Measurements from ENCODE around the gene FABP7. TPM values are rescaled to one million over a fixed set of nuclear protein-coding genes. Genes with fewer than 3 reads are reported as not detected.

Gene FABP7
- total RNA-seq, 2 experiments from 2014 or later = not detected

DNA sequence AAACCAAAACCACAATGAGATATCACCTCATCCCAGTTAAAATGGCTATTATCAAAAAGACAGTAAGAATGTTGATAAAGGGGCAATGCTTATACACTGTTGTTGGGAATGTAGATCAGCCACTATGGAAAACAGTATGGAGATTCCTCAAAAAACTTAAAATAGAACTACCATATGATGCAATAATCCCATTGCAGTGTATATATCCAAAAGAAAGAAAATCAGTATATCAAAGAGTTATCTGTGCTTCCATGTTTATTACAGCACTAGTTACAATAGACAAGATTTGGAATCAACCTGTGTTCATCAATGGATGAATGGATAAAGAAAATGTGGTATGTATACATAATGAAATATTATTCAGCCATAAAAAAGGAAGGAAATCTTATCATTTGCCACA is 3.5 kb upstream of the FABP7 start:
- Mint-ChIP-seq H3K27me3 (peaks cover 43% of the 10 kb centered on the region), H3K9me3 (no peaks in the 10 kb centered on the region), H3K4me3 (no peak overlapping the region), H3K4me1 (no peaks in the 10 kb centered on the region), H3K36me3 (no peaks in the 10 kb centered on the region), H3K27ac (no peak overlapping the region)
- no peak for DNase-seq
- no peak for ATAC-seq (ENCODE audit: low read depth)
- POLR2A ChIA-PET = no interaction called here

DNA sequence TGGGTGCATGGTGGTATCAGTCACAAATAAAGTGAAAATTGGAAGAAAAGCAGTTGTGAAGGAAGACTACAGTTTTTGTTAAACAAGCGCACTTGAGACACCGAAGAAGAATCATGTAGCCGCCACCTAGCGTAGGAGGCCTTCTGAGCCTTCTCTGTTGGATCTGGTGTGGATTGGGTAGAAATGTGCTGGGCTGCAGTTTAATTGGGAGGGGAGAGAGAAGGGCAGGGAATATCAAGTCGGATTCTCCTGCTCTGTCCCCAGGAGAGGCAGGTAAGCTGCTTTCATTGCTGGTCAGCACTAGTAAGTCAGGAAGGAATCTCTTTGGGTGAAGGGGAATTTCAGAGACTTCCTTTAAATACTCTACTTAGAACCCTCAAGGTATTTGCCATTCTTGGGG is 1.2 kb upstream of the FABP7 start:
- H3K36me3 Mint-ChIP-seq = no peaks in the 10 kb centered on the region
- no peaks in the 10 kb centered on the region for H3K4me1 Mint-ChIP-seq
- H3K4me3 Mint-ChIP-seq = no peak overlapping the region
- peaks cover 49% of the 10 kb centered on the region for H3K27me3 Mint-ChIP-seq
- no peaks in the 10 kb centered on the region for H3K9me3 Mint-ChIP-seq
- no peak overlapping the region for H3K27ac Mint-ChIP-seq
- POLR2A ChIA-PET = no interaction called here
- no peak for DNase-seq
- no peak for ATAC-seq (ENCODE audit: low read depth)

GRCh38 chr6:122778985-122779661 is 393 bp upstream of the FABP7 start:
- Mint-ChIP-seq H3K4me1 (no peaks in the 10 kb centered on the region), H3K36me3 (no peaks in the 10 kb centered on the region), H3K4me3 (no peak overlapping the region), H3K27ac (no peak overlapping the region), H3K27me3 (peaks cover 55% of the 10 kb centered on the region), H3K9me3 (no peaks in the 10 kb centered on the region)
- POLR2A ChIA-PET = no interaction called here
- DNase-seq (no peak), ATAC-seq (ENCODE audit: low read depth) (no peak)

GRCh38 chr6:122780114-122780513 is 598 bp downstream of the FABP7 start:
- Mint-ChIP-seq H3K36me3 (no peaks in the 10 kb centered on the region), H3K27me3 (peaks cover 63% of the 10 kb centered on the region), H3K4me1 (no peaks in the 10 kb centered on the region), H3K27ac (no peak overlapping the region), H3K4me3 (no peak overlapping the region), H3K9me3 (no peaks in the 10 kb centered on the region)
- no peak for DNase-seq
- POLR2A ChIA-PET = no interaction called here
- no peak for ATAC-seq (ENCODE audit: low read depth)

- no peaks in the 10 kb centered on the region for H3K36me3 Mint-ChIP-seq
- no peak overlapping the region for H3K4me3 Mint-ChIP-seq
- H3K9me3 Mint-ChIP-seq = no peaks in the 10 kb centered on the region
- peaks cover 65% of the 10 kb centered on the region for H3K27me3 Mint-ChIP-seq
- no peak for DNase-seq
- H3K4me1 Mint-ChIP-seq = no peaks in the 10 kb centered on the region
- H3K27ac Mint-ChIP-seq = no peak overlapping the region
- POLR2A ChIA-PET = no interaction called here
- ATAC-seq (ENCODE audit: low read depth) = no peak
Observed at GRCh38 chr6:122781716-122782115, 2.2 kb downstream of the FABP7 start.

GRCh38 chr6:122783401-122783800 is 3.9 kb downstream of the FABP7 start:
- no peak for DNase-seq
- no peak overlapping the region for H3K27ac Mint-ChIP-seq
- H3K4me1 Mint-ChIP-seq = no peaks in the 10 kb centered on the region
- no peak for ATAC-seq (ENCODE audit: low read depth)
- H3K27me3 Mint-ChIP-seq = peaks cover 77% of the 10 kb centered on the region
- no peaks in the 10 kb centered on the region for H3K36me3 Mint-ChIP-seq
- no peak overlapping the region for H3K4me3 Mint-ChIP-seq
- no peaks in the 10 kb centered on the region for H3K9me3 Mint-ChIP-seq
- POLR2A ChIA-PET = no interaction called here

DNA sequence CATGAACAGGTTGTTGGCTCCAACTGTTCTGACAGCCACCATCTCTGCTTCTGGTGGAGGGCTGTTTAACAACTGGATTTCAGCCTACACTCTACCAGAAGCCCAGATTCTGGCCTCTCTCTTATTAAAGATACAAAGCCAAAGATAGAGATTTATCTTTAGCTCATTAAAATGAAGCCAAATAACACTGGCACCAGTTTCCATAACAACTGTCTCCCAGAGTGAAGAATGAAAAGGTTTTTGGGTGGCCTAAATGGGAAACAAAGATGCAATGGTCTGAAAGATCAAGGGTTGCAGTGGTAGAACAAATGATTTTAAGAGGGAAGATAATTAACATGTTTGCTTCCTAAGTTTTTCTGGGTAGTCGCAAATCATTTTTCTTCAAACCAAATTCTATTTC is 6.4 kb downstream of the FABP7 start:
- Mint-ChIP-seq H3K9me3 (no peaks in the 10 kb centered on the region), H3K27me3 (peaks cover 77% of the 10 kb centered on the region), H3K36me3 (peaks cover 2% of the 10 kb centered on the region), H3K27ac (no peak overlapping the region), H3K4me1 (peaks cover 11% of the 10 kb centered on the region), H3K4me3 (no peak overlapping the region)
- ATAC-seq (ENCODE audit: low read depth) (no peak), DNase-seq (no peak)
- POLR2A ChIA-PET = no interaction called here

- POLR2A ChIA-PET = no interaction called here
- H3K36me3 Mint-ChIP-seq = peaks cover 2% of the 10 kb centered on the region
- H3K4me3 Mint-ChIP-seq = no peak overlapping the region
- no peak overlapping the region for H3K27ac Mint-ChIP-seq
- peaks cover 80% of the 10 kb centered on the region for H3K27me3 Mint-ChIP-seq
- ATAC-seq (ENCODE audit: low read depth) = no peak
- no peaks in the 10 kb centered on the region for H3K9me3 Mint-ChIP-seq
- peaks cover 11% of the 10 kb centered on the region for H3K4me1 Mint-ChIP-seq
- DNase-seq = no peak
Observed at GRCh38 chr6:122787721-122788120, 8.2 kb downstream of the FABP7 start.

DNA sequence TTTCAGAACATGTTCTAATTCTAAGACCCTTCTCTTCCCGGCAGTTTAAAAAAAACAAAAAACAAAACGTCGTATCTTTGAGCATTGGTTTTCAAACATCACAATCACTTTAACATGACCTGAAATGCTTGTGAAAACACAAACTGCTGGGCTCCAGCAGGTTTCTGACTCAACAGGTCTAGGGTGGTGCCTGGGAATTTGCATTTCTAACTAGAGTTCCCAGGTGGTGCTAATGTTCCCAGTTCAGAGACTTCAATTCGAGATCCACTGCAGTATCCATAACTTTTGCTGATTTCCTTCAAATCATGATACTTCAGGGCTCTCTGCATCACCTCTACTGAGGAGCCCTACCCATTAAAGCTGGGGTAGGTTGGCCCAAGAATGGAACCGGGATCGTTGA is 8.7 kb downstream of the FABP7 start:
- DNase-seq (no peak), ATAC-seq (ENCODE audit: low read depth) (no peak)
- no peaks in the 10 kb centered on the region for H3K9me3 Mint-ChIP-seq
- peaks cover 80% of the 10 kb centered on the region for H3K27me3 Mint-ChIP-seq
- peaks cover 11% of the 10 kb centered on the region for H3K4me1 Mint-ChIP-seq
- H3K4me3 Mint-ChIP-seq = no peak overlapping the region
- POLR2A ChIA-PET = no interaction called here
- peaks cover 2% of the 10 kb centered on the region for H3K36me3 Mint-ChIP-seq
- H3K27ac Mint-ChIP-seq = no peak overlapping the region

- no peak for DNase-seq
- POLR2A ChIA-PET = interaction anchor here (1.0 kb wide), 1 partner anchor 37 kb away, joined by 3 read pairs; no protein-coding TSS in a partner anchor
- ATAC-seq (ENCODE audit: low read depth) = peak; percentile 9
- Mint-ChIP-seq H3K4me3 (peak overlapping the region; percentile 91), H3K9me3 (no peaks in the 10 kb centered on the region), H3K27me3 (peaks cover 80% of the 10 kb centered on the region), H3K27ac (no peak overlapping the region), H3K4me1 (peaks cover 11% of the 10 kb centered on the region), H3K36me3 (peaks cover 2% of the 10 kb centered on the region)
Observed at GRCh38 chr6:122788663-122789181, 9.2 kb downstream of the FABP7 start.

DNA sequence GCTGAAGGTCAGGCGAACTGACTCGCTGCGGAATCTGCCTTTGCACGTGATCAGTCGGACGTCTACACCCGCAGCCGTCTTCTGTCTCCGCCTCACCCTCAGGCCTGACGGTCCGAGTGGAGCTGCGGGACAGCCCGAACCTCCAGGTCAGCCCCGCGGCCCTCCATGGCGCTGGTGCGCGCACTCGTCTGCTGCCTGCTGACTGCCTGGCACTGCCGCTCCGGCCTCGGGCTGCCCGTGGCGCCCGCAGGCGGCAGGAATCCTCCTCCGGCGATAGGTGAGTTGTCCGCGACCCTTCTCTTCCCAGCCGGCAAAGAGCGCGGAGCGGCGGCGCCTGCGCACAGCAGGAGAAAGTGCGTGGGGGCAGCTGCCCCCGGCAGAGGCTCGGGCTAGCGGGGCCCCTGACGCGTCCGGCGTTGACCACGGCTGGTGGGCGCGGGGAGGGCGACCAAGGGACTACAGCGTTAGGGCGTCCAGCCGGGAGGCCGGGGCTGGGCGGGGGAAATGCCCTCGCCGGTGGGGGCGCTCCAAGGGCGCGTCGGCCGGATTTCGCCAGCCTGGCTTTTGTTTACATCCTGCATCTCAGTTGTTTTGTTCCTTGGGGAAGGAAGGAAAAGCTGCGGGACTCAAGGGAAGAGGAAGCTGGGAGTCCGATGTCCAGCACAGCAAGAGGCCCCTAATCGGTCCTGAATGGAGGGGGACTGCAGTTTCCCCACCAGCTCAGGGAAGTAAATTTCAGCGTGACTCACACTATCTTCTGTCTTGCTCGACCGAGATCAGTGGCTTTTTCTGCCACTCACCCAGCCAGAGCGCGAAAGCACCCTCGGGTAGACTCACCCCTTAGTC is 9.9 kb downstream of the FABP7 start, which contains the start of gene SMPDL3A:
Gene SMPDL3A (plus strand): TSS at position 77 of the 846 bp plus-strand sequence. CDS start 89 bp downstream, at position 166.
- Mint-ChIP-seq H3K27ac (peak within 1 kb of the TSS; percentile 64), H3K4me1 (peaks cover 11% of the 10 kb centered on the region), H3K36me3 (peaks cover 2% of the 10 kb centered on the region), H3K27me3 (peaks cover 75% of the 10 kb centered on the region), H3K4me3 (peak within 1 kb of the TSS; percentile 91), H3K9me3 (no peaks in the 10 kb centered on the region)
- peak; percentile 70 for ATAC-seq (ENCODE audit: low read depth)
- peak; percentile 58 for DNase-seq
- POLR2A ChIA-PET = interaction anchor here (1.0 kb wide), 1 partner anchor 38 kb away, joined by 3 read pairs; no protein-coding TSS in a partner anchor

GRCh38 chr6:122790028-122790422 is 10.5 kb downstream of the FABP7 start:
- H3K36me3 Mint-ChIP-seq = peaks cover 2% of the 10 kb centered on the region
- peaks cover 11% of the 10 kb centered on the region for H3K4me1 Mint-ChIP-seq
- peak overlapping the region; percentile 64 for H3K27ac Mint-ChIP-seq
- H3K4me3 Mint-ChIP-seq = peak overlapping the region; percentile 91
- H3K27me3 Mint-ChIP-seq = peaks cover 71% of the 10 kb centered on the region
- no peaks in the 10 kb centered on the region for H3K9me3 Mint-ChIP-seq
- ATAC-seq (ENCODE audit: low read depth) (no peak), DNase-seq (no peak)
- POLR2A ChIA-PET = interaction anchor here (1.0 kb wide), 1 partner anchor 39 kb away, joined by 3 read pairs; no protein-coding TSS in a partner anchor

DNA sequence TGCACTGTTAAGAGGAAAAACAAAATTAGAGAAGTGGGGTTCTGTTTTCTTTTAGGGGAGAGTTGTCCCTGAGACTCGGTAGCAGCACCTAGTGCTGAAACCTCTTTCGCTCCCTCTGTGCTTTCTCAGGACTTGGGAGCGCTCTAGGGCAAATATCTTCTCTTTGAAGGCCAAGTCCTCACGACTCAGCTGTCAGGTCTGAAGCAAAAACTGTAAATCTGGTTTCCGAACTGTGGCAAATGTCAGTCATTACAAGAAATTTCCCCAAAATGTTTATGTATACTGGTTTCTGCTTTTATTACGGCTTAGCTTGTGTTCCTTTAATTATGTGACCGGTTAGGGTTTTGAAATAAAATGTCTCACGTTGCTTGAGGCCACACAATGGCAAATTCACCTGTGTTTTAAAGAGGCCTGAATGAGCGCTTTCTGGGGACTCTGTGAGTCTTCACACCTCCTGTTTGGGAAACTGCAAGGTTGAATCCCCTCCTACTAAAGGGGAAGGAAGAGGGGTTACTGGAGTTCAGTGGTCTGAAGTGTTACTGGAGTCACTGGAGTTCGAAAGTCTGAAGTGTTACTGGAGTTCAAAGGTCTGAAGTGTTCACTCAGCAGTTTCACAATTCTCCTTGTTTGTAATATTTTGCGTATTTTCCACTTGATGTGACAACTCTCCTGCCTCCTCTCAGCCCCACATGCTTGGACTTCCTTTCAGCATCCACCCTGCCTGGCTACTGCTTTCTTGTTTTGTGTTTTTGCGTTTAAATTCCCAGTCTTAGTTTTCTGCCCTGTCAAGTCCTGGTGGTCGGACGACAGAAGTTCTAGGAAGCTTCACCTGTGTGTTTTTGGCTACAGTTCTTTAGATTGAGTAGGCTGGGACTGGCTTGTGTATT is 11.2 kb downstream of the FABP7 start:
- no peak for ATAC-seq (ENCODE audit: low read depth)
- POLR2A ChIA-PET = no interaction called here
- Mint-ChIP-seq H3K36me3 (peaks cover 2% of the 10 kb centered on the region), H3K27ac (no peak overlapping the region), H3K4me1 (peaks cover 11% of the 10 kb centered on the region), H3K4me3 (peak overlapping the region; percentile 91), H3K27me3 (peaks cover 68% of the 10 kb centered on the region), H3K9me3 (no peaks in the 10 kb centered on the region)
- no peak for DNase-seq

All from activated naive CD8-positive, alpha-beta T cell treated with anti-CD3 and anti-CD28 coated beads, Interleukin-2, amount 10 ng/mL, durations not matched to agents 7 days and 5 days (primary cell).